Fibroblast of lung (primary cell): Measurements from ENCODE around the gene SLC7A5.
"Not testable (repeated sequence)": the region's sequence is repeated elsewhere in the genome, so short reads cannot be mapped to it uniquely, and the experiment has no call there.

Experiments
- EZH2 ChIP-seq: IDR thresholded peaks from 2 replicates; pipeline ENCODE4 v1.5.1; 2012; ENCODE audit warnings: low read length, control low read depth, mild to moderate bottlenecking; ENCODE audit errors: missing control alignments
- TF ChIP-seq, protein P1 (sequence below), 2 donors: IDR thresholded peaks in 1 of 2; conservative IDR thresholded peaks in 1 of 2; 1 replicate in 1 of 2; 2 replicates in 1 of 2; pipeline ENCODE4 v1.5.1; 2011 to 2012; ENCODE audit warnings: low read length in 2 of 2, control low read depth in 1 of 2, inconsistent platforms in 1 of 2, low read depth in 1 of 2, mild to moderate bottlenecking in 1 of 2

DNA sequence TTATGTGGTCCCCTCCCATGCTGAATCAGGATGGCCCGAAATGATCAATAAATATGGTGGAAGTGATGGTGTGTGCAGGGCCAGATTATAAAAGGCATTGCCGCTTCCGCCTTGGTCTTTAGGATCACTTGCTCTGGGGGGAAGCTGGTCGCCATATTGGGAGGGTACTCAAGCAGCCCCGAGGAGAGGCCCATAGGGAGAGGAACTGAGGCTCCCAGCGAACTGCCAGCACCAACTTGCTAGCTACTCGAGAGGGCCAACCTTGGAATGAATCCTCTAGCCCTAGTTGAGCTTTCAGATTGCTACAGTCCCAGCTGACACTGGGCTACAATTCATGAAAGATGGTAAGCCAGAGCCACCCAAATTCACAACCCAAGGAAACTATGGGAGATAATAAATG lies 19.0 kb upstream of the SLC7A5 start:
- TF ChIP-seq, protein P1, sequence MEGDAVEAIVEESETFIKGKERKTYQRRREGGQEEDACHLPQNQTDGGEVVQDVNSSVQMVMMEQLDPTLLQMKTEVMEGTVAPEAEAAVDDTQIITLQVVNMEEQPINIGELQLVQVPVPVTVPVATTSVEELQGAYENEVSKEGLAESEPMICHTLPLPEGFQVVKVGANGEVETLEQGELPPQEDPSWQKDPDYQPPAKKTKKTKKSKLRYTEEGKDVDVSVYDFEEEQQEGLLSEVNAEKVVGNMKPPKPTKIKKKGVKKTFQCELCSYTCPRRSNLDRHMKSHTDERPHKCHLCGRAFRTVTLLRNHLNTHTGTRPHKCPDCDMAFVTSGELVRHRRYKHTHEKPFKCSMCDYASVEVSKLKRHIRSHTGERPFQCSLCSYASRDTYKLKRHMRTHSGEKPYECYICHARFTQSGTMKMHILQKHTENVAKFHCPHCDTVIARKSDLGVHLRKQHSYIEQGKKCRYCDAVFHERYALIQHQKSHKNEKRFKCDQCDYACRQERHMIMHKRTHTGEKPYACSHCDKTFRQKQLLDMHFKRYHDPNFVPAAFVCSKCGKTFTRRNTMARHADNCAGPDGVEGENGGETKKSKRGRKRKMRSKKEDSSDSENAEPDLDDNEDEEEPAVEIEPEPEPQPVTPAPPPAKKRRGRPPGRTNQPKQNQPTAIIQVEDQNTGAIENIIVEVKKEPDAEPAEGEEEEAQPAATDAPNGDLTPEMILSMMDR (conservative IDR thresholded peaks at IDR 0.05 in 1 of 2, IDR thresholded peaks at IDR 0.05 in 1 of 2; ENCODE audit: low read depth in 1 of 2, low read length in 2 of 2): not testable (repeated sequence)
- TF ChIP-seq EZH2: not testable (repeated sequence)
